ENCODE results near the gene OPRM1. TPM values are rescaled to one million over a fixed set of nuclear protein-coding genes. Genes with fewer than 3 reads are reported as not detected.

The OPRM1 gene
- total RNA-seq, 1 donor from 2014 or later, result not detected

- H3K27me3 ChIP-seq (ENCODE audit: control insufficient read depth, insufficient read depth, low read length), result no peaks in the 10 kb centered on the region
- no peak for FAIRE-seq
- no peaks in the 10 kb centered on the region for H3K36me3 ChIP-seq (ENCODE audit: control insufficient read depth, insufficient read depth, low read length)
- no peak for TF ChIP-seq CTCF (IDR thresholded peaks at IDR 0.05; ENCODE audit: insufficient read depth, low read length, severe bottlenecking)
- DNase-seq (ENCODE audit: low read depth), result no peak
- no peak overlapping the region for H3K4me3 ChIP-seq (ENCODE audit: low read depth, low read length)
Measured at GRCh38 chr6:154001494-154002285, 37.4 kb upstream of the OPRM1 start.

GRCh38 chr6:154002894-154003293 is 36.1 kb upstream of the OPRM1 start:
- no peaks in the 10 kb centered on the region for H3K27me3 ChIP-seq (ENCODE audit: control insufficient read depth, insufficient read depth, low read length)
- FAIRE-seq (no peak), DNase-seq (ENCODE audit: low read depth) (no peak)
- no peak overlapping the region for H3K4me3 ChIP-seq (ENCODE audit: low read depth, low read length)
- TF ChIP-seq CTCF (IDR thresholded peaks at IDR 0.05; ENCODE audit: insufficient read depth, low read length, severe bottlenecking), result no peak
- no peaks in the 10 kb centered on the region for H3K36me3 ChIP-seq (ENCODE audit: control insufficient read depth, insufficient read depth, low read length)

GRCh38 chr6:154010371-154010770 is 28.7 kb upstream of the OPRM1 start:
- no peaks in the 10 kb centered on the region for H3K27me3 ChIP-seq (ENCODE audit: control insufficient read depth, insufficient read depth, low read length)
- FAIRE-seq (no peak), DNase-seq (ENCODE audit: low read depth) (no peak)
- TF ChIP-seq CTCF (IDR thresholded peaks at IDR 0.05; ENCODE audit: insufficient read depth, low read length, severe bottlenecking), result no peak
- no peak overlapping the region for H3K4me3 ChIP-seq (ENCODE audit: low read depth, low read length)
- no peaks in the 10 kb centered on the region for H3K36me3 ChIP-seq (ENCODE audit: control insufficient read depth, insufficient read depth, low read length)

- DNase-seq (ENCODE audit: low read depth) (peak; percentile 2), FAIRE-seq (no peak)
- no peak overlapping the region for H3K4me3 ChIP-seq (ENCODE audit: low read depth, low read length)
- H3K36me3 ChIP-seq (ENCODE audit: control insufficient read depth, insufficient read depth, low read length), result no peaks in the 10 kb centered on the region
- no peak for TF ChIP-seq CTCF (IDR thresholded peaks at IDR 0.05; ENCODE audit: insufficient read depth, low read length, severe bottlenecking)
- no peaks in the 10 kb centered on the region for H3K27me3 ChIP-seq (ENCODE audit: control insufficient read depth, insufficient read depth, low read length)
Measured at GRCh38 chr6:154012852-154013251, 26.2 kb upstream of the OPRM1 start.

GRCh38 chr6:154017786-154018185 is 21.3 kb upstream of the OPRM1 start:
- DNase-seq (ENCODE audit: low read depth), result no peak
- Histone ChIP-seq H3K27me3 (ENCODE audit: control insufficient read depth, insufficient read depth, low read length) (no peaks in the 10 kb centered on the region), H3K36me3 (ENCODE audit: control insufficient read depth, insufficient read depth, low read length) (no peaks in the 10 kb centered on the region), H3K4me3 (ENCODE audit: low read depth, low read length) (no peak overlapping the region)
- TF ChIP-seq CTCF (IDR thresholded peaks at IDR 0.05; ENCODE audit: insufficient read depth, low read length, severe bottlenecking), result no peak
- FAIRE-seq, result no peak

GRCh38 chr6:154030646-154031045 is 8.4 kb upstream of the OPRM1 start:
- DNase-seq (ENCODE audit: low read depth), result no peak
- no peak overlapping the region for H3K4me3 ChIP-seq (ENCODE audit: low read depth, low read length)
- H3K36me3 ChIP-seq (ENCODE audit: control insufficient read depth, insufficient read depth, low read length), result no peaks in the 10 kb centered on the region
- no peak for FAIRE-seq
- H3K27me3 ChIP-seq (ENCODE audit: control insufficient read depth, insufficient read depth, low read length), result no peaks in the 10 kb centered on the region
- no peak for TF ChIP-seq CTCF (IDR thresholded peaks at IDR 0.05; ENCODE audit: insufficient read depth, low read length, severe bottlenecking)

Data from bronchial epithelial cell (primary cell).